Neural progenitor cell (in vitro differentiated cells): ENCODE measurements around the gene NHSL1. TPM values are rescaled to one million over a fixed set of nuclear protein-coding genes. Genes with fewer than 3 reads are reported as not detected.
A peak's percentile ranks its signal among the peaks of the same experiment; 100 is the strongest.

Experiments used
- DNase-seq: peaks from one replicate; pipeline ENCODE4 v3.0.0-alpha.2; 2016; ENCODE audit warnings: low spot score
- H2AFZ ChIP-seq: fragments of 200-600 bp; sonication (generic); replicated peaks from 2 replicates; pipeline ENCODE4 v1.6.1; 2016; ENCODE audit warnings: antibody characterized with exemption
- H3F3A ChIP-seq: fragments of 200-600 bp; sonication (generic); 2 replicates; pipeline ENCODE4 v1.6.1; 2016; ENCODE audit warnings: antibody characterized with exemption, low read depth
- H3K27ac ChIP-seq: fragments of 200-600 bp; sonication (generic); 2 replicates; pipeline ENCODE4 v1.5.1; 2016; ENCODE audit warnings: mild to moderate bottlenecking
- H3K27me3 ChIP-seq: fragments of 200-600 bp; sonication (generic); 2 replicates; pipeline ENCODE4 v1.6.1; 2016; ENCODE audit warnings: mild to moderate bottlenecking, moderate library complexity
- H3K36me3 ChIP-seq: fragments of 200-600 bp; sonication (generic); 2 replicates; pipeline ENCODE4 v1.5.1; 2016
- H3K4me1 ChIP-seq: fragments of 200-600 bp; sonication (generic); 2 replicates; pipeline ENCODE4 v1.6.1; 2016; ENCODE audit warnings: mixed run types
- H3K4me2 ChIP-seq: fragments of 200-600 bp; sonication (generic); 2 replicates; pipeline ENCODE4 v1.6.1; 2016
- H3K4me3 ChIP-seq: fragments of 200-600 bp; sonication (generic); 2 replicates; pipeline ENCODE4 v1.5.1; 2016
- H3K79me2 ChIP-seq: fragments of 200-600 bp; sonication (generic); 2 replicates; pipeline ENCODE4 v1.6.1; 2016; ENCODE audit warnings: low read depth
- H3K9ac ChIP-seq: fragments of 200-600 bp; sonication (generic); 2 replicates; pipeline ENCODE4 v1.6.1; 2016
- H3K9me3 ChIP-seq: fragments of 200-600 bp; sonication (generic); 2 replicates; pipeline ENCODE4 v1.5.1; 2016; ENCODE audit warnings: low read depth
- H4K20me1 ChIP-seq: fragments of 200-600 bp; sonication (generic); 2 replicates; pipeline ENCODE4 v1.6.1; 2016; ENCODE audit warnings: low read depth
- H3K27ac Mint-ChIP-seq: 3 replicates; pipeline ENCODE4 v1.8.0; 2021; ENCODE audit warnings: mixed read lengths
- H3K27me3 Mint-ChIP-seq: 2 replicates; pipeline ENCODE4 v1.8.0; 2022; ENCODE audit warnings: low read depth, mild to moderate bottlenecking, inconsistent platforms, moderate library complexity, mixed read lengths; ENCODE audit not compliant: insufficient read depth
- H3K36me3 Mint-ChIP-seq: 3 replicates; pipeline ENCODE4 v1.8.0; 2021; ENCODE audit warnings: mixed read lengths
- H3K4me1 Mint-ChIP-seq: 3 replicates; pipeline ENCODE4 v1.8.0; 2021; ENCODE audit warnings: mixed read lengths
- H3K4me3 Mint-ChIP-seq: 3 replicates; pipeline ENCODE4 v1.8.0; 2021; ENCODE audit warnings: mild to moderate bottlenecking, moderate library complexity, mixed read lengths
- H3K9me3 Mint-ChIP-seq: 3 replicates; pipeline ENCODE4 v1.8.0; 2020; ENCODE audit warnings: mixed read lengths
- EZH2 ChIP-seq: fragments of 200-600 bp; sonication (generic); IDR thresholded peaks from 2 replicates; pipeline ENCODE4 v1.6.1; 2017; ENCODE audit warnings: antibody characterized with exemption, mild to moderate bottlenecking, moderate library complexity
- EZH2phosphoT487 ChIP-seq: fragments of 200-600 bp; sonication (generic); IDR thresholded peaks from 2 replicates; pipeline ENCODE4 v1.6.1; 2017; ENCODE audit warnings: antibody characterized with exemption
- total RNA-seq: library from RNA; depleted of rRNA; stranded (reverse); fragments of >200 nt; gene quantifications from 2 replicates; pipeline ENCODE4 v1.2.3, GENCODE V29; 2015; ENCODE audit warnings: low replicate concordance
- TF ChIP-seq, protein P1 (sequence below): fragments of 200-600 bp; sonication (generic); IDR thresholded peaks from 2 replicates; pipeline ENCODE4 v1.5.1; 2017; ENCODE audit warnings: antibody characterized with exemption, mild to moderate bottlenecking

Gene NHSL1
- total RNA-seq, 1 donor from 2014 or later: 12.1 TPM

- H3K27ac ChIP-seq: no peak overlapping the region
- no peaks in the 10 kb centered on the region for H3K9me3 Mint-ChIP-seq
Measured at GRCh38 chr6:138500867-138501446, 1.7 kb upstream of the NHSL1 start.

DNA sequence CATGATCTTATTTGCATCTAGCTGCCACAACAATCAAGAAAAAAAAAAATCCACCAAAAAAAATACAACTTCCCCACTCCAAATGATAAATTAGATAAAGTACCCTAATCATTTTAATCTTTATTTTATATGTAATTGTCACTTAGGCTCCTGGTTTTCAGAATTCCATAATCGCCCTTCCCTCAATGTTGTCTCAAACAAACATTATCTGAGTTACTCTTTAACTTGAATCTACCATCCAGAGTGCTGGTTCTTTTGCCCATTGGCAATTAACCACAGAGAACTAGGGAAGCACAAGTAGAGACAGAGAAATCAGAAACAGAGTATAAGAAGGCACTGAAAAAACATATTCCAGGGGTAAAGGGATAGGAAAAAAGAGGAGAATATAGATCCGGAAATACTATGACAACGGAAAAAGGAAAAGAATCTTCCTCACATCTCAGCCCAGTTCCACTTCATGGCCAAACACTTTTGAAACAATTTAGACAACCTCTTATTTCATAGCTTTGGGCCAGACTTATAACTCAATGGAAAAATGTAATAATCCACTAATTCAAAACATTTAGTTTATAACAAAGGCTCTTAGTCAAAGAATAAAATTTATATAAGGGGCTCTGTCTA lies 861 bp upstream of the NHSL1 start:
- H3K27me3 Mint-ChIP-seq: no peaks in the 10 kb centered on the region

More at GRCh38 chr6:138500867-138501446, 1.7 kb upstream of the NHSL1 start:
- peaks cover 33% of the 10 kb centered on the region for H3K79me2 ChIP-seq
- H3K4me3 ChIP-seq: no peak overlapping the region
- no peaks in the 10 kb centered on the region for H3K27me3 Mint-ChIP-seq
- peaks cover 68% of the 10 kb centered on the region for H3K4me1 Mint-ChIP-seq
- TF ChIP-seq EZH2phosphoT487: no peak
- TF ChIP-seq, protein P1, sequence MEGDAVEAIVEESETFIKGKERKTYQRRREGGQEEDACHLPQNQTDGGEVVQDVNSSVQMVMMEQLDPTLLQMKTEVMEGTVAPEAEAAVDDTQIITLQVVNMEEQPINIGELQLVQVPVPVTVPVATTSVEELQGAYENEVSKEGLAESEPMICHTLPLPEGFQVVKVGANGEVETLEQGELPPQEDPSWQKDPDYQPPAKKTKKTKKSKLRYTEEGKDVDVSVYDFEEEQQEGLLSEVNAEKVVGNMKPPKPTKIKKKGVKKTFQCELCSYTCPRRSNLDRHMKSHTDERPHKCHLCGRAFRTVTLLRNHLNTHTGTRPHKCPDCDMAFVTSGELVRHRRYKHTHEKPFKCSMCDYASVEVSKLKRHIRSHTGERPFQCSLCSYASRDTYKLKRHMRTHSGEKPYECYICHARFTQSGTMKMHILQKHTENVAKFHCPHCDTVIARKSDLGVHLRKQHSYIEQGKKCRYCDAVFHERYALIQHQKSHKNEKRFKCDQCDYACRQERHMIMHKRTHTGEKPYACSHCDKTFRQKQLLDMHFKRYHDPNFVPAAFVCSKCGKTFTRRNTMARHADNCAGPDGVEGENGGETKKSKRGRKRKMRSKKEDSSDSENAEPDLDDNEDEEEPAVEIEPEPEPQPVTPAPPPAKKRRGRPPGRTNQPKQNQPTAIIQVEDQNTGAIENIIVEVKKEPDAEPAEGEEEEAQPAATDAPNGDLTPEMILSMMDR: no peak
- TF ChIP-seq EZH2: no peak
- no peaks in the 10 kb centered on the region for H3K36me3 ChIP-seq
- peak overlapping the region; percentile 82 for H3K27ac Mint-ChIP-seq
- DNase-seq: no peak
- no peak overlapping the region for H2AFZ ChIP-seq
- H3K4me2 ChIP-seq: no peak overlapping the region
- H3K4me1 ChIP-seq: peaks cover 45% of the 10 kb centered on the region
- no peak overlapping the region for H3K4me3 Mint-ChIP-seq
- no peak overlapping the region for H3K9ac ChIP-seq
- peaks cover 30% of the 10 kb centered on the region for H4K20me1 ChIP-seq
- H3K27me3 ChIP-seq: no peaks in the 10 kb centered on the region
- peaks cover 13% of the 10 kb centered on the region for H3K36me3 Mint-ChIP-seq
- H3F3A ChIP-seq: peaks cover 20% of the 10 kb centered on the region
- H3K9me3 ChIP-seq: no peaks in the 10 kb centered on the region

DNA sequence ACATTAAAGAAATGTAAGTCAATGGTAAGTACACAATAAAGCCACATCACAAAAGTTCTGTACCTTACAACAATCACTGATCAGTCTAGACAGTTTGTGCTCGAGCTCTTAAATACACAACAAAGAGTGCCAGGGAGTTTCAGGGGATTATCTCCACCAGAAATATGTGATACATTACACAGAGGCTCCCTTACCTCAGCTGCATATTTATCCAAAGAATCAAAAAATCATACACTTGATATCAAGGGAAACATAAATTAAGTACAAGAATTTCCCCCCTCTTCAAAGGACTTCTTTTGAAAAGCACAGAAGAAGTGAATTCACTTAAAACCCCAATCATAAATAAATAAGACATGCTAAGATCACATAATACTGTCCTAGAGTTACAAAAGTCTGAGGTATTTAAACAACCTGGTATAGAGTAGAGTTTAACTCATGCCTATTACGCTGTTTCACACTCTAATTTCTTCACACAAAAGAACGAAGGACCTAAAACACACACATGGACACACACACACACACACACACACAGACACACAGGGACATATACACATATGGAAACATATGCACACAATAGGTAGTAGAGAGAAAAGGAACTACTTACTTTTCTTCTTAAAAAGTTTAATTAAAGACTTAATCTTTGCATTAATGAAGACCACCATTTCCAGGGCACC lies 528 bp downstream of the NHSL1 start:
- Histone ChIP-seq H2AFZ (no peak overlapping the region), H3K9ac (no peak overlapping the region), H3K36me3 (no peaks in the 10 kb centered on the region), H3K4me2 (peak overlapping the region; percentile 72), H3K27ac (no peak overlapping the region), H3K4me1 (peaks cover 36% of the 10 kb centered on the region), H3K9me3 (no peaks in the 10 kb centered on the region), H3F3A (peaks cover 20% of the 10 kb centered on the region), H3K4me3 (peak overlapping the region; percentile 32), H3K79me2 (peaks cover 32% of the 10 kb centered on the region), H4K20me1 (peaks cover 33% of the 10 kb centered on the region), H3K27me3 (no peaks in the 10 kb centered on the region)
- H3K36me3 Mint-ChIP-seq: peaks cover 17% of the 10 kb centered on the region
- H3K27me3 Mint-ChIP-seq: no peaks in the 10 kb centered on the region
- no peaks in the 10 kb centered on the region for H3K9me3 Mint-ChIP-seq
- TF ChIP-seq, protein P1: no peak
- TF ChIP-seq EZH2phosphoT487 (no peak), EZH2 (no peak)
- H3K27ac Mint-ChIP-seq: peak overlapping the region; percentile 87
- H3K4me3 Mint-ChIP-seq: peak overlapping the region; percentile 85
- peaks cover 65% of the 10 kb centered on the region for H3K4me1 Mint-ChIP-seq
- no peak for DNase-seq

More for the DNA sequence above, 861 bp upstream of the NHSL1 start:
- Histone ChIP-seq H3K9ac (no peak overlapping the region), H3K4me1 (peaks cover 44% of the 10 kb centered on the region), H3F3A (peaks cover 20% of the 10 kb centered on the region), H3K9me3 (no peaks in the 10 kb centered on the region), H3K4me2 (peak overlapping the region; percentile 72), H4K20me1 (peaks cover 30% of the 10 kb centered on the region), H2AFZ (no peak overlapping the region), H3K79me2 (peaks cover 32% of the 10 kb centered on the region), H3K36me3 (no peaks in the 10 kb centered on the region), H3K27me3 (no peaks in the 10 kb centered on the region), H3K4me3 (peak overlapping the region; percentile 32), H3K27ac (no peak overlapping the region)
- DNase-seq: no peak
- H3K4me3 Mint-ChIP-seq: peak overlapping the region; percentile 85
- TF ChIP-seq EZH2phosphoT487 (no peak), EZH2 (no peak)
- TF ChIP-seq, protein P1: no peak
- H3K4me1 Mint-ChIP-seq: peaks cover 67% of the 10 kb centered on the region
- H3K36me3 Mint-ChIP-seq: peaks cover 16% of the 10 kb centered on the region
- no peaks in the 10 kb centered on the region for H3K9me3 Mint-ChIP-seq
- H3K27ac Mint-ChIP-seq: peak overlapping the region; percentile 87
